MCF 10A (cell line): Measurements from ENCODE around the gene BTBD16. TPM values are rescaled to one million over a fixed set of nuclear protein-coding genes. Genes with fewer than 3 reads are reported as not detected.

Source experiments
- BruUV-seq: library from RNA; stranded (reverse); fragments of 400-500 nt; replicated peaks from 2 replicates; lab custom pipeline; 2021; lab: Mats Ljungman, UMichigan
- CTCF ChIA-PET: fragments of 300-600 bp; sonication (Branson Sonifier 250); formaldehyde crosslinking; extraction: SDS; loops from one replicate; lab custom pipeline; 2021; ENCODE audit warnings: antibody characterized with exemption, inconsistent platforms; lab: Yijun Ruan, JAX
- POLR2A ChIA-PET: fragments of 300-600, 350-650 bp; sonication (Branson Sonifier 250); formaldehyde crosslinking; extraction: SDS; loops from one replicate; lab custom pipeline; 2020; ENCODE audit warnings: antibody characterized with exemption, inconsistent platforms; lab: Yijun Ruan, JAX
- DNase-seq: peaks from one replicate; pipeline ENCODE4 v3.0.0-alpha.2; 2018; ENCODE audit not compliant: unreplicated experiment
- H3K27ac Mint-ChIP-seq: one replicate; pipeline ENCODE4 v1.8.0; 2022; ENCODE audit warnings: mild to moderate bottlenecking, low read depth, mixed read lengths; ENCODE audit not compliant: unreplicated experiment
- H3K27me3 Mint-ChIP-seq: one replicate; pipeline ENCODE4 v1.8.0; 2022; ENCODE audit warnings: mixed read lengths; ENCODE audit not compliant: insufficient read depth, unreplicated experiment
- H3K36me3 Mint-ChIP-seq: one replicate; pipeline ENCODE4 v1.8.0; 2022; ENCODE audit warnings: mild to moderate bottlenecking, moderate library complexity, mixed read lengths; ENCODE audit not compliant: insufficient read depth, unreplicated experiment
- H3K4me1 Mint-ChIP-seq: one replicate; pipeline ENCODE4 v1.8.0; 2022; ENCODE audit warnings: mixed read lengths; ENCODE audit not compliant: insufficient read depth, unreplicated experiment
- H3K4me3 Mint-ChIP-seq: one replicate; pipeline ENCODE4 v1.8.0; 2022; ENCODE audit warnings: mild to moderate bottlenecking, moderate library complexity, mixed read lengths; ENCODE audit not compliant: unreplicated experiment
- H3K9me3 Mint-ChIP-seq: one replicate; pipeline ENCODE4 v1.8.0; 2022; ENCODE audit warnings: mixed read lengths; ENCODE audit not compliant: unreplicated experiment
- CTCF ChIP-seq: fragments of 200-600 bp; IDR thresholded peaks from one replicate; pipeline ENCODE4 v1.8.0; 2022; ENCODE audit warnings: antibody characterized with exemption, mild to moderate bottlenecking; ENCODE audit not compliant: unreplicated experiment
- intact Hi-C: fragments of 100-400 bp; cut with micrococcal nuclease; formaldehyde crosslinking; loops from 2 replicates; pipeline ENCODE4 v1.14.1; 2022
- total RNA-seq: library from RNA; stranded (reverse); gene quantifications from 2 replicates; pipeline ENCODE4 v1.2.3, GENCODE V29; 2022

Gene BTBD16
- total RNA-seq, 1 experiment from 2014 or later = 0.16 TPM

- no peak overlapping the region for H3K4me3 Mint-ChIP-seq
- ChIA-PET POLR2A (interaction anchor here (2.2 to 5.5 kb wide), 3 partner anchors 13 to 64 kb away, joined by 16 to 73 read pairs (median 61); partner anchors contain the start of gene PLEKHA1), CTCF (interaction anchor here (1.1 to 2.5 kb wide), 2 partner anchors 12 kb away, joined by 3 to 14 read pairs; no protein-coding TSS in a partner anchor)
- H3K27me3 Mint-ChIP-seq = no peaks in the 10 kb centered on the region
- TF ChIP-seq CTCF = no peak
- BruUV-seq = no TSS peak
- H3K4me1 Mint-ChIP-seq = peaks cover 22% of the 10 kb centered on the region
- DNase-seq = no peak
- H3K9me3 Mint-ChIP-seq = no peaks in the 10 kb centered on the region
- H3K36me3 Mint-ChIP-seq = peaks cover 4% of the 10 kb centered on the region
- no peak overlapping the region for H3K27ac Mint-ChIP-seq
- intact Hi-C loops = no loop called here
These were observed 39.4 kb downstream of the BTBD16 start for GRCh38 chr10:122310311-122311050.

- peaks cover 4% of the 10 kb centered on the region for H3K36me3 Mint-ChIP-seq
- DNase-seq = no peak
- peak overlapping the region; percentile 50 for H3K27ac Mint-ChIP-seq
- no peaks in the 10 kb centered on the region for H3K27me3 Mint-ChIP-seq
- TF ChIP-seq CTCF = no peak
- BruUV-seq = no TSS peak
- H3K9me3 Mint-ChIP-seq = no peaks in the 10 kb centered on the region
- ChIA-PET POLR2A (interaction anchor here (2.2 kb wide), 1 partner anchor 13 kb away, joined by 16 read pairs; no protein-coding TSS in a partner anchor), CTCF (interaction anchor here (0.5 to 2.5 kb wide), 4 partner anchors 12 to 266 kb away, joined by 3 to 14 read pairs (median 5); no protein-coding TSS in a partner anchor)
- H3K4me1 Mint-ChIP-seq = peaks cover 22% of the 10 kb centered on the region
- intact Hi-C loops = no loop called here
- no peak overlapping the region for H3K4me3 Mint-ChIP-seq
These were observed 39.9 kb downstream of the BTBD16 start for GRCh38 chr10:122311051-122311410.

GRCh38 chr10:122311716-122312115 lies 40.6 kb downstream of the BTBD16 start:
- Mint-ChIP-seq H3K9me3 (no peaks in the 10 kb centered on the region), H3K4me1 (peaks cover 22% of the 10 kb centered on the region), H3K27ac (peak overlapping the region; percentile 50), H3K27me3 (no peaks in the 10 kb centered on the region), H3K36me3 (peaks cover 4% of the 10 kb centered on the region), H3K4me3 (no peak overlapping the region)
- POLR2A ChIA-PET = interaction anchor here (0.6 to 2.2 kb wide), 2 partner anchors 12 to 62 kb away, joined by 3 to 16 read pairs; no protein-coding TSS in a partner anchor
- CTCF ChIA-PET = interaction anchor here (0.5 to 2.5 kb wide), 4 partner anchors 11 to 267 kb away, joined by 3 to 14 read pairs (median 5); no protein-coding TSS in a partner anchor
- DNase-seq = no peak
- BruUV-seq = no TSS peak
- intact Hi-C loops = no loop called here
- no peak for TF ChIP-seq CTCF

GRCh38 chr10:122316224-122316884 lies 45.3 kb downstream of the BTBD16 start:
- DNase-seq = no peak
- POLR2A ChIA-PET = no interaction called here
- CTCF ChIA-PET = no interaction called here
- no TSS peak for BruUV-seq
- Mint-ChIP-seq H3K36me3 (no peaks in the 10 kb centered on the region), H3K4me3 (no peak overlapping the region), H3K4me1 (no peaks in the 10 kb centered on the region), H3K9me3 (no peaks in the 10 kb centered on the region), H3K27ac (no peak overlapping the region), H3K27me3 (no peaks in the 10 kb centered on the region)
- intact Hi-C loops = no loop called here
- no peak for TF ChIP-seq CTCF
